ENCODE data around the gene ZNF488.

Gene ZNF488

DNA sequence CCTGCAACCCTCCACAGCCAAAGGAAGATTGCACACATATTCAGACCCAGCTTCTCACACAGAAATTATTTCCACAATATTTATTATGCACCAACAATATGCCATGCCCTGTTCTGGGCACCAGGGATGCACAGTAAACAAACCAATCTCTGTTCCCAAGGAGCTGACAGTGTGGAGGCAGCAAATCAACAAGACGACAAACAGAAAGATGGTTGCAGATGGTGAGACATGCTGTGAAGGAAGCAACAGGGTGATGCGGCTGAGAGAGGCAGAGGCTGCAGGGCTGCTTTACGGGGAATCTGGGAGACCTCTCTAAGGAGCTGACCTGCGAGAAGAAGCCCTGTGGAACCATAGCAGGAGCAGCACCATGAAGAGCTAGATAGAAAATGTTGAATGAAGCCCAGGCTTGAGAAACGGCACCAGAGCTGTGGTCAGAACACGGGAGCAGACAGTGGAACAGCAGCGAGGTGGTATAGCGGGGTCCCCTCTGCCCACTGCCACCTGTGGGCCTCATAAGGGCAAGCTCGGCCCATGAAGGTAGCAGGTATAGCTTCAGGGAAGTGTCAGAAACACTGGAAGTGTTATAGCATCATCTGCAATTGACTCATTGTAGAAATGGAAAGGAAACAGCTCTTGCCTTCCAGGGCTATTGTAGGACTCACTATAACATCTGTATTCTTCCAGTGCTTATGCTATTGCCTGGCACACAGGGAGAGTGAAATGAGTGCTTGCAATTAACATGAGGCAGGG lies 18.5 kb downstream of the ZNF488 start:
- no peak for DNase-seq

GRCh38 chr10:47364911-47365310 lies 19.2 kb downstream of the ZNF488 start:
- DNase-seq, result no peak

DNA sequence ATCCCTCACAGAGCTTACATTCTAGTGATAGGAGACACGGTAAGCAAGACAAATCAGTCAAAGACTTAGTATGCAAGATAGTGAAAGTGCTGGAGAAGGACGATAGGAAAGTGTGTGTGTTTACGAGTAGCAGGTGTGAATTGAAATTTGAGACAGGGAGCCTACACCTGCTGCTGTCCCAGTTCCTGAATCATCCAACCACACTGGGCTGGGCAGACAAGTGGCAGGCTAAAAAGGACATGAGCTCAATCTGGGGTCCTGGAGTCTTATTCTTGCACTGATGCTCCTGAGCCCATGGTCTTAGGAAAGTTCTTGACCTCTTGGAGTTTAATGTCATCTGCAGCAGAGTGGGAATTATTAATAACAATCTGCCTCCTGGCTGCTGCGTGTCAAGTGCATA lies 19.7 kb downstream of the ZNF488 start:
- no peak for DNase-seq

DNA sequence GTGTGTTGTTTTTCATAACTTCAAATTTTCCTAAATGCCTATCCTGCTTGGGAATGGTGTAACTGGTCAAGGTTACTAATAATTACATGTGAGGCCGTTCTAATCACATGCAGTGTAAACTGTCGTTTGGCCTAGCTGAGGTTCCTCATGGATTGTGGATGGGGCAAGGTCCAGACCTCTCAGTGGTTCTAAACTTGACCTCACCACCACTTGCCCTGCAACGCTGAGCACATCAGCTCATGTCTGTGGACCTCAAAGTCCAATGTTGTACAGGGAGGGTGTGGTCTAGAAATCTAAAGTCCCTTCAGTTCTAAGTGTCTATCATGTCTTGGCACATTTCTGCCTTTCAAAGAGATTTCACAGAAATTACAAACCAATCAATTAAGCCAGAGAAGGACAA lies 20.3 kb downstream of the ZNF488 start:
- DNase-seq, result no peak

- no peak for DNase-seq
Observed at GRCh38 chr10:47362199-47362598, 21.9 kb downstream of the ZNF488 start.

DNA sequence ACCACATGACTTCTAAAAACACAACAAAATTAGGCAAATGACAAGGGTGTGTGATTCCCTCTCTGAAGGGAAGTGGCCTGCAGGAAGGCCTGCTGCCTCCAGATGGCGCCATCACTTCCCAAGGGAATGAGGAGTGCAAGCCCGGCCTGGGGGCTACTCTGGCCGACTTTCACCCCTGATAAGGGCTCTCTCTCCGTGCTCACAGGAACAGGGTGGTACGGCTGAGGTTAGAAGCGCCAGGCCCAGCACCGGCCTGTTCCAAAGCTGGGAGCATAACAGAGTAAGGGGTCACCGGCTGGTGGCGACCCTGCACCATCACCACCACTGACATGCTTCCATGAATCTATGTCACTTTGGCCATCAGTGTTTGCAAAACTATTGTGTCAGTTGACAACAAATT lies 22.8 kb downstream of the ZNF488 start:
- no peak for DNase-seq

GRCh38 chr10:47360419-47361040 lies 23.6 kb downstream of the ZNF488 start:
- no peak for DNase-seq

DNA sequence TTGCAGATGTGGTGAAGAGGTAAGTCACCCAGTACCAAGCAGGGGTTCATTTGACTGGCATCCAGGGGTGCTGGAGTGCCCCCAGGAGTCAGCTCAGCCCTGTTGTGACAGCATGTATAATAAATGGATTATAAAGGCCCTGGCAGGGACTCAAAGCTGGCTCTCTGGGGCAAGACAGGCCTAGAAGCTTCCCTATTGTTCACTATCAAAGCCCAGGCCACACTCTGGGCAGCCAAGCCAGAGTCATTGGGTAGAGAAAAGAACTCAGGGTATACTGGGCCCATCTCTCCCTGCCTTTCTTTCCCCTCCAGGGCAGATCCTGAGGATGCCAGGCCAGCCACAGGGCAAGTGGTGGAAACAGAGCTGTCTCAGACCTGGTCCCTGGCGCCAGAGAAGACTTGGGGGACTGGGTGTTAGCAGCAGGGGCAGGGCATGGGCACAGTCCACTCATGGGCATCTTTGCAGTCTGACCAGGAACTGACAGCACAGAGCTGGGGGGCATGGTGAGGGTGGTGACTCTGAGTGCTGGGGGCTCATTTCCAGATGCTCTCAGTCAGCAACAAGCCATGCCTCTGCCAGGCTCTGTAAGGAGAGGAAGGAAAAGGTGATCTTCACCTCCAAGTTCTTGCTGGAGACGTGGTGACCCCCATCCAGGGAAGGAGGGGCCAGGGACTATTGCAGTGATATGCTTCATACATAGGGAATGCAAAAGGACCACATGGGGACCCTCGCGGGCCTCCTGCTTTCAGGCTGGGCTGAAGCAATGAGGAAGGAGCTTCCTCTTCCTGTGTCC lies 24.3 kb downstream of the ZNF488 start:
- no peak for DNase-seq

DNA sequence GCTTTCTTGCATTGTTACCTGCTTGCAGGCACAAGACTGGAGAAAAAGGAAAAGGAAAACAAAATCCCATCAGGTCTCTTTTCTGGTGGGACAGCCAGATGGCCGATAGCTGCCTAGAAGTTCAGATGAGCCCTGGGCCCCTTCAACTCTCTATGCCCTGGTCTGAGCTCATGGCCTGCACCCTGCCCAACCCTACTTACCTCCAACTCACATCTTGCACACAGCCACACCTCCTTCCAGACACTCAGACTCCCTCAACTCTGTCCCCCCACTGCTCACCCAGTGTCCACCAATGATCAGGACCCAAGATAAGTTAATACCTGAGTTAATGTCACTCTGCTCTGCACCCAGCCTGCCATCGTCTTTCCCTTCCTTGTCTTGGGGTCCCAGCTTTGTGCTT lies 25.0 kb downstream of the ZNF488 start:
- DNase-seq, result no peak

DNA sequence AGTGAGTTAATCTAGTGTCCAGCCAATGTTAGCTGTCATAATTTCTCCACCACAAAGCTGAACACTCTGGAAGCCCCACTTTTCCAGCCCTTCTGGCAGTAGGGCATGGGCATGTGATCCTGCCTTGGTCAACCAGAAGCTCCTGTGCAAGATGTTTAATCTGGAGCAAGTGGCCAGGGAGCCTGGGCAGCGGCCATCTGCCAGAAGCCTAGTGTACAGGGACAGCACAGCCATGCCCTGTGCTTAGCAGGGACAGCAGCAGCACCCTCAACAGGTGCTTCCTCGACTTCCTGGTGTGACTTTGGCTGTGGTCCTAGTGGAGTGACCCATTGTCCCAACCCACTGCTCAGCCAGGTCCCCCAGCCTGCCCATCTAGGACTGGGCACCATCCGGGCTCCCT lies 25.6 kb downstream of the ZNF488 start:
- no peak for DNase-seq

DNA sequence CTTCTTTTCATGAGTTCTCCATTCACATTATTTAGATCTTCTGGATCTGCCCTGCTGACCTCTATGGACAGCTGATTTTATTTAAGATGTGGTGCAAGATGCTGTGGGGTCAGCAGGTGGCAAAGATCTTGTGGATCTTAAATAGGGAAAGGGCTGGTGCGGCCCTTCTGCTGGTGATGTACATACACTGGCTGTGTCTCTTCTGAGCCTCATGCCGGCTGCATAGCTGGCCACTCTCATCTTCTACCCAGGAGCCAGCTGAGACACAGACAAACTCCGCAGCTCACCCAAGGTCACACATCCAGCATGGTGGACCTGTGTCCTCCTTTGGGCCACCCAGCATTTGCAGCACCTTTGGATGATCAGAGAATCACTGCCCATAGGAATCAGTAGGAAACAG lies 26.2 kb downstream of the ZNF488 start:
- no peak for DNase-seq

GRCh38 chr10:47357131-47357582 lies 26.9 kb downstream of the ZNF488 start:
- no peak for DNase-seq

DNA sequence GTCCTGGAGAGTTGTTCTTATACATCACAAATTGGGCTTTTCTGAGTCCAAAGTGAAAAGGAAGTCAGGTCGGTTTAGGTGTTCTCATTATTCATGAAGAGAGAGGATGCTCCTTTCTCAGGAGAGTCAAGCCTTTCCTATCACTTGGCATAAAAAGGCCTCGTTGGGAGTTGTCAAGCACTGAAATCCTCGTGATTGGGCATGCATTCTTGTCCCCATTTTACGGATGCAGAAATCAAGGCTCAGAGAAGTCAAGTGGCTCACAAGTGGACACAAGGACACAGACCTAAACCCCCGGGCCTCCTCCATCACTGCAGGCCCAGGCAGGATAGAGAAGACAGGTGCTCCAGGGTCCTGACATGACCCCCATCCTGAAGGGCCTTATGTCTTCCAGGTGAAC lies 27.4 kb downstream of the ZNF488 start:
- no peak for DNase-seq

GRCh38 chr10:47354900-47355299 lies 29.2 kb downstream of the ZNF488 start:
- DNase-seq, result no peak

DNA sequence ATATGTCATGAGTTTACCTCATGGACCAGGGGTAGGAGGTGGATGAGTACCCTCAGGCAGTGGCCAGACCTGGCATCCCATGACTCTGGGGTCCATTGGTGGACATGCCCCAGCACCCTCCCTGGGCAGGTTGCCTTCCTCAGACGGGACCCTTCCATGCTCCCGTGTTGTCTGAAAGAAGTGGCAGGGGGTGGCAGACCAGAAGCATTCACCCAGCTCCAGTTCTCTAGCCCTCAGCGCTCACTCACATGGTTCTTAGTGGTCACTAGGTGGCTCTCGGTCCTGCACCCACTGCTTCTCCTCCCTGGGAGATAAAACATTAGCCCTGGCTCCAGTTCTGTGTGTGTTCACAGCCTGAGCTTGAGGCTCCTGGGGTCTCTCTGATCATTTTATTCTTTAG lies 29.9 kb downstream of the ZNF488 start:
- DNase-seq, result no peak

DNA sequence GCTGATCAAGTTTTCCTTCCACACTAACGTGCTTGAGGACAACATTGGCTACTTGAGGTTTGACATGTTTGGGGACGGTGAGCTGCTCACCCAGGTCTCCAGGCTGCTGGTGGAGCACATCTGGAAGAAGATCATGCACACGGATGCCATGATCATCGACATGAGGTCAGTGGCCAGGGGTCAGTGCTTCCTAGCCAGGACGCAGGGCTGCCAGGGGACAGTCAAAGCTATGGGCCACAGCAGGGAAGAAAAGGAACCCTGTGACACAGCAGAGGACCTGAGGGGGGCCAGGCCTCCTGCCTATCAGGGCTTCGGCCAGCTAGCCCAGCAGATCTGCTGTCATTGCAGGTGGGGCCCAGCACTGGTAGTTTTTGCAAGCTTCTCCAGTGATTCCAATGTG lies 30.7 kb downstream of the ZNF488 start:
- DNase-seq, result no peak

GRCh38 chr10:47351899-47352815 lies 31.9 kb downstream of the ZNF488 start:
- DNase-seq, result no peak

- no peak for DNase-seq
Observed at GRCh38 chr10:47350671-47351640, 33.1 kb downstream of the ZNF488 start.

- DNase-seq, result no peak
Observed at GRCh38 chr10:47349941-47350371, 34.1 kb downstream of the ZNF488 start.

DNA sequence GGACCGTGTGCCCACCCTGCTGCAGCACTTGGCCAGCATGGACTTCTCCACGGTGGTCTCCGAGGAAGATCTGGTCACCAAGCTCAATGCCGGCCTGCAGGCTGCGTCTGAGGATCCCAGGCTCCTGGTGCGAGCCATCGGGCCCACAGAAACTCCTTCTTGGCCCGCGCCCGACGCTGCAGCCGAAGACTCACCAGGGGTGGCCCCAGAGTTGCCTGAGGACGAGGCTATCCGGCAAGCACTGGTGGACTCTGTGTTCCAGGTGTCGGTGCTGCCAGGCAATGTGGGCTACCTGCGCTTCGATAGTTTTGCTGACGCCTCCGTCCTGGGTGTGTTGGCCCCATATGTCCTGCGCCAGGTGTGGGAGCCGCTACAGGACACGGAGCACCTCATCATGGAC lies 34.6 kb downstream of the ZNF488 start:
- no peak for DNase-seq

DNA sequence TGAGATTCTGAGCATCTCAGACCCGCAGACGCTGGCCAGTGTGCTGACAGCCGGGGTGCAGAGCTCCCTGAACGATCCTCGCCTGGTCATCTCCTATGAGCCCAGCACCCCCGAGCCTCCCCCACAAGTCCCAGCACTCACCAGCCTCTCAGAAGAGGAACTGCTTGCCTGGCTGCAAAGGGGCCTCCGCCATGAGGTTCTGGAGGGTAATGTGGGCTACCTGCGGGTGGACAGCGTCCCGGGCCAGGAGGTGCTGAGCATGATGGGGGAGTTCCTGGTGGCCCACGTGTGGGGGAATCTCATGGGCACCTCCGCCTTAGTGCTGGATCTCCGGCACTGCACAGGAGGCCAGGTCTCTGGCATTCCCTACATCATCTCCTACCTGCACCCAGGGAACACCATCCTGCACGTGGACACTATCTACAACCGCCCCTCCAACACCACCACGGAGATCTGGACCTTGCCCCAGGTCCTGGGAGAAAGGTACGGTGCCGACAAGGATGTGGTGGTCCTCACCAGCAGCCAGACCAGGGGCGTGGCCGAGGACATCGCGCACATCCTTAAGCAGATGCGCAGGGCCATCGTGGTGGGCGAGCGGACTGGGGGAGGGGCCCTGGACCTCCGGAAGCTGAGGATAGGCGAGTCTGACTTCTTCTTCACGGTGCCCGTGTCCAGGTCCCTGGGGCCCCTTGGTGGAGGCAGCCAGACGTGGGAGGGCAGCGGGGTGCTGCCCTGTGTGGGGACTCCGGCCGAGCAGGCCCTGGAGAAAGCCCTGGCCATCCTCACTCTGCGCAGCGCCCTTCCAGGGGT lies 35.2 kb downstream of the ZNF488 start:
- no peak for DNase-seq
